Embryonic facial prominence (tissue), 1 donor: Measurements from ENCODE around the gene TMEM126B.

ENCODE experiments used
- DNase-seq: peaks from one replicate; pipeline ENCODE4 v3.0.0-alpha.2; 2016; ENCODE audit errors: extremely low spot score

The TMEM126B gene

GRCh38 chr11:85682330-85683305 lies 54.2 kb downstream of the TMEM126B start:
- DNase-seq: no peak

GRCh38 chr11:85685125-85685819 lies 56.9 kb downstream of the TMEM126B start:
- DNase-seq: no peak

- no peak for DNase-seq
These were observed 57.5 kb downstream of the TMEM126B start, which contains the start of gene CCDC89 for GRCh38 chr11:85685820-85686459. Gene CCDC89 (minus strand): TSS chr11:85686195. CDS start chr11:85686130, 65 bp downstream.
